Memory B cell (primary cell): ENCODE measurements around the gene PDE8A.
A peak's percentile ranks its signal among the peaks of the same experiment; 100 is the strongest.
"Not testable (repeated sequence)": the region's sequence is repeated elsewhere in the genome, so short reads cannot be mapped to it uniquely, and the experiment has no call there.

Source experiments
- ATAC-seq: fragments of 150-1000 bp; cut with Tn5 transposase; 2 replicates; pipeline ENCODE4 v1.10.0; 2021; ENCODE audit warnings: low read depth, mild to moderate bottlenecking, moderate library complexity
- DNase-seq, 2 donors: peaks; one replicate each; pipeline ENCODE4 v3.0.0; 2022; ENCODE audit warnings: low spot score in 2 of 2
- H3K27ac Mint-ChIP-seq: one replicate; pipeline ENCODE4 v1.8.0; 2022; ENCODE audit warnings: mild to moderate bottlenecking, moderate library complexity, mixed read lengths
- H3K27me3 Mint-ChIP-seq: one replicate; pipeline ENCODE4 v1.8.0; 2022; ENCODE audit warnings: mixed read lengths
- H3K36me3 Mint-ChIP-seq: one replicate; pipeline ENCODE4 v1.8.0; 2022; ENCODE audit warnings: mild to moderate bottlenecking, mixed read lengths
- H3K4me1 Mint-ChIP-seq: one replicate; pipeline ENCODE4 v1.8.0; 2022; ENCODE audit warnings: mixed read lengths
- H3K4me3 Mint-ChIP-seq: one replicate; pipeline ENCODE4 v1.8.0; 2022; ENCODE audit warnings: mild to moderate bottlenecking, moderate library complexity, mixed read lengths
- H3K9me3 Mint-ChIP-seq: one replicate; pipeline ENCODE4 v1.8.0; 2022; ENCODE audit warnings: mixed read lengths

Gene PDE8A

DNA sequence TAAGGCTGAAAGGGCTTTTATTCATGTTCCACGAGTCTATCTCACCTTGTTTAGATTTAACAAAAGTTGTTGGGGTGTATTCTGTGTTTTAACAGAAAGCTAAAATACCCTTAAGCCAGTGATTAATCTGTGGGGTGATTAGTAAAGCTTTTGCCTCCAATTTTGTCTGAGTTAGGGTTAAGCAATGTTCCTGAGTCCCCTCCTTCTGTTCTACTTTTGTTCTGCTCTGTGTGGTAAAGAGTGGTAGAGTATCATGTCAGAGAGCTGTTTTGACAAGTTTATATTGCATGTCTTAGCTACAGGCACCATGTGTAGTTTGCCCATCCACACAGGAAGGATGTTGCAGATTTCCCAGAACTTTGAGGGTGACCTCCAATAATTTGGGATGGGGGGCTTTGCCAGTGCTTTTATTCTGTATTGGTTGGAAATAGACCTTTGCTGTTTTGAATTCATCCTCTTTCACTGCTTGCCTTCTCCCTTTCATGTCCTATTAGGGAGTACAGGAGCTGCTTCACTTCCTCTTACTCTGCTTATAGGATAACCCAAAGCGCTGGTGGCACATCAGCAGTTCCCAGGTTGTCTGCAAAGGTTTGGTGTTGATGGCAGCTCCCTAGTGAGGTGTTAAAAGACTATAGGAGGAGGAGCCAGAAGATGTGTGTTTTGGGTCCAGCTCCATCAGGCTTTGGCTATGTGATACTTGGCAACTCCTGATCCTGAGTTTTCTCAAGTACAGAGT, 7.4 kb downstream of the PDE8A start:
- ATAC-seq (no peak), DNase-seq (no peak)
- Mint-ChIP-seq H3K4me1 (peaks cover 40% of the 10 kb centered on the region), H3K27me3 (no peaks in the 10 kb centered on the region), H3K27ac (peak overlapping the region; percentile 87), H3K9me3 (no peaks in the 10 kb centered on the region), H3K4me3 (no peak overlapping the region), H3K36me3 (no peaks in the 10 kb centered on the region)

DNA sequence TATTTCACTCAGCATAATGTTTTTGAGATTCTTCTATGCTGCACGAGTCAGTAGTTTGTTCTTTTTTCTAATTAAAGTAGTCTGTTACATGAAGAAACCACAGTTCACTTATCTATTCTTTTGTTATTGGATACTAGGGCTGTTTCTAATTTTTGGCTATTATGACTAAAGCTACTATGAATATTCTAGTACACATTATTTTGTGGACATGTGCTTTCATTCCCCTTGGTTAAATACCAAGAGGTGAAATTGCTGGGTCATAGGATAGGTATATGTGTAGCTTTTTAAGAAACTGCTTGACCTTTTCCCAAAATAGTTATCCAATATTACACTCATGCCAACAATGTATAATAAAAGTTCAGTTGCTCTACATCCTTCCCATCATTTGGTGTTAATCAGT, 8.9 kb downstream of the PDE8A start:
- peak overlapping the region; percentile 86 for H3K27ac Mint-ChIP-seq
- no peak for ATAC-seq

DNA sequence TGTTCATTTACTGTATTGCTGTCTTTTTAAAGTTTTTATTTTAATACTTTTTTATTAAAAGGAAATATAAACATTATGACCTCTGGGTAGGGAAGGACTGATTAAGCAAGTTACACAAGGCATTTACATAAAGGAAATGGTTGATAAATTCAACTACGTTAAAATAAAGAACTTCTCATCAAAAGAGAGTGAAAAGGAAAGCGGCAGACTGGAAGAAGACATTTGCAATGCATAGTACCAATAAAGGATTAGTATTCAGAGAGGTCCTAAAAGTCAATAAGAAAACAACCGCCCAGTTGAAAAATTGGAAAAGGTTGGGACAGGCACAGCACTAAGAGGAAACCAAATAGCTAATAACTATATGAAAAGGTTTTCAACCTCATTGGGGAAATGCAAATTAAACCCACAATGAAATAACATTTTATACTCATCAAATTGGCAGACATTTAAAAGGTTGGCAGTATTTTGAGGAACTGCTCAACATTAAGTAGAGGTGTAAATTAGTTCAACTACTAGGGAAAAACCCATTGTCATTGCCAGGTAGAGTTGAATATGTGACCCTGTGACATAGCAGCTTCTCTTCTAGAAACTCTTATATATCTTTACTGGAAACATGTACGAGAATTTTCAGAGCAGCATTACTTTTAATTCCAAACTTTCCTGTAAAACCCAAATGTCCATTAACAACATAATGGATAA, 9.5 kb downstream of the PDE8A start:
- H3K27me3 Mint-ChIP-seq: no peaks in the 10 kb centered on the region
- H3K36me3 Mint-ChIP-seq: peaks cover 1% of the 10 kb centered on the region
- peak overlapping the region; percentile 57 for H3K4me3 Mint-ChIP-seq
- peak in 1 of 2 donors; percentile 18 for DNase-seq
- H3K4me1 Mint-ChIP-seq: peaks cover 34% of the 10 kb centered on the region
- peak overlapping the region; percentile 86 for H3K27ac Mint-ChIP-seq
- H3K9me3 Mint-ChIP-seq: no peaks in the 10 kb centered on the region
- ATAC-seq: peak; percentile 83

More for the DNA sequence above, 8.9 kb downstream of the PDE8A start:
- no peaks in the 10 kb centered on the region for H3K9me3 Mint-ChIP-seq
- peaks cover 36% of the 10 kb centered on the region for H3K4me1 Mint-ChIP-seq
- H3K27me3 Mint-ChIP-seq: no peaks in the 10 kb centered on the region
- no peak for DNase-seq
- H3K4me3 Mint-ChIP-seq: no peak overlapping the region
- no peaks in the 10 kb centered on the region for H3K36me3 Mint-ChIP-seq

DNA sequence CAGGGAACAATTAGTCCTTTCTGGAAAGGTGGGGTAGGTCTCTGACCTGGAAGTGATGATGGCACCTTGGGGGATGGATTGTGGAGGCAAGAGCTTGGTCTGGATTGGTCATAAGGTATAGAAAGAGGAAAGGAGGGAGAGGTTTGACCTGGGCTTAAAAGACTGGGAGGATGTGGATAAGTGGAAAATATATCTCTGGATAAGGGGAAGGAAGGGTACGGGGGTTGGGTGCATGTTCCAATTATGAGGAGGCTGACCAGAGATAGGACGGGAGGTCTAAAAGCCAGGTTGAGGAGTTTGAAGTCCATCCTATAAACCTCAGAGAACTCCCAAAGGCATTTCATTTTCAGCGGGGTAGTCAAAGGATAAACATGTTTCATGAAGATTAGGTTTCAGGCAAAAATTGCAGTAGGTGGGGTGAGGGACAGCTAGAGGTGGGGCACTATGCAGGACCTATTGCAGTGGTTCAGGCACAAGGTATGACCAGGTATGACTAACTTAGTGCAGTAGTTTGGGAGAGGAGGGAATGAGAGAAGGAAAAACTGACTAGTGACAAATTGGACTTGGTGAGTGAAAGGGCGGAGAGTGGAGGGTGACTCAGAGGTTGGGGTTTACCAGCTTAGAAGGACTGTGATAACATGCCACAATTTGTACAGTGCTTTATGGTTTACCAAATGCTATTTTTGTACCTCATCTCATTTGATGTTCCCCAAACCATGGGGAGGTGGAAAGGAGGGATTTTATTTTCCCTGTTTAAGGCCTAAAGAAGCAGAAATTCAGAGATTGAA, 10.7 kb downstream of the PDE8A start:
- Mint-ChIP-seq H3K27ac (peak overlapping the region; percentile 9), H3K4me3 (no peak overlapping the region), H3K4me1 (peaks cover 31% of the 10 kb centered on the region), H3K9me3 (no peaks in the 10 kb centered on the region), H3K36me3 (peaks cover 3% of the 10 kb centered on the region), H3K27me3 (no peaks in the 10 kb centered on the region)
- ATAC-seq: no peak
- DNase-seq: no peak

DNA sequence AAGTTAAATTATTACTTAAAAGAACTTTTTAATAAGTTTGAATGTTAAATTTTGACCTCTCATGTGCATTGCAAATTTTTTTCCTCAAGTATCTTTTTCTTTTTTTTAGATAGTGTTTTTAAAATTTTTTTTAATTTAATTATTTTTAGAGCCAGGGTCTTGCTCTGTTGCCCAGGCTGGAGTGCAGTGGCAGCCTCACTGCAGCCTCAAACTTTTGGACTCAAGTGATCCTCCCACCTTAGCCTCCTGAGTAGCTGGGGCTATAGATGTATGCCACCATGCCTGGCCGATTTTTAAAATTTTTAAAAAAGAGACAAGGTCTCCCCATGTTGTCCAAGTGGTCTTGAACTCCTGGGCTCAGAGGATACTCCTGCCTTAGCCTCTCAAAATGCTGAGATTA, 14.4 kb downstream of the PDE8A start:
- Mint-ChIP-seq H3K9me3 (no peaks in the 10 kb centered on the region), H3K27ac (no peak overlapping the region), H3K4me1 (peaks cover 15% of the 10 kb centered on the region), H3K4me3 (no peak overlapping the region), H3K36me3 (peaks cover 4% of the 10 kb centered on the region), H3K27me3 (no peaks in the 10 kb centered on the region)
- ATAC-seq (no peak), DNase-seq (no peak)

DNA sequence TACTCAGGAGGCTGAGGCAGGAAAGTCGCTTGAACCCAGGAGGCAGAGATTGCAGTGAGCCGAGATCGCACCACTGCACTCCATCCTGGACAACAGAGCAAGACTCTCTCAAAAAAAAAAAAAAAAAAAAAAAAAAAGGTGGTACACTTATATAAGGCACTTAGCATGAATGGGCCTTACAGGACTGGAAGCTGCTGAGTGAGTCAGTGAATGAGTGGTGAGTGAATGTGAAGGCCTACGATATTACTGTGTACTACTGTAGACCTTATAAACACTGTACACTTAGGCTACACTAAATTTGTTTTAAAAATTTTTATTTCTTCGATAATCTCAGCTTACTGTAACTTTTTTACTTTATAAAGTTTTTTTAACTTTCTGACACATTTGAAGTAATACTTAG, 15.1 kb downstream of the PDE8A start:
- not testable (repeated sequence) for H3K9me3 Mint-ChIP-seq, H3K27ac Mint-ChIP-seq, H3K27me3 Mint-ChIP-seq, H3K36me3 Mint-ChIP-seq, ATAC-seq, H3K4me3 Mint-ChIP-seq, DNase-seq
- H3K4me1 Mint-ChIP-seq: peaks cover 19% of the 10 kb centered on the region

DNA sequence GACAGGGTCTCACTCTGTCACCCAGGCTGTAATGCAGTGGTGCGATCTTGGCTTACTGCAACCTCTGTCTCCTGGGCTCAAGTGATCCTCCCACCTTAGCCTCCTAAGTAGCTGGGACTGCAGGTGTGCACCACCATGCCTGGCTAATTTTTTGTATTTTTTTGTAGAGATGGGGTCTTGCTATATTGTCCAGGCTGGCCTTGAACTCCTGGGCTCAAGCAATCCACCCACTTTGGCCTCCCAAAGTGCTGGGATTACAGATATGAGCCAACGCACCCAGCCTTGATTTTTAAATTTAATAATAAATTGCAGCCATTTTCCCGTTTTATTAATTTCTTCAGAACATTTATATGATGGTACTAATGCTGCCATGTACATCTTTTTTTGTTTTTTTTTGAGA, 15.6 kb downstream of the PDE8A start:
- not testable (repeated sequence) for ATAC-seq, DNase-seq, H3K36me3 Mint-ChIP-seq

DNA sequence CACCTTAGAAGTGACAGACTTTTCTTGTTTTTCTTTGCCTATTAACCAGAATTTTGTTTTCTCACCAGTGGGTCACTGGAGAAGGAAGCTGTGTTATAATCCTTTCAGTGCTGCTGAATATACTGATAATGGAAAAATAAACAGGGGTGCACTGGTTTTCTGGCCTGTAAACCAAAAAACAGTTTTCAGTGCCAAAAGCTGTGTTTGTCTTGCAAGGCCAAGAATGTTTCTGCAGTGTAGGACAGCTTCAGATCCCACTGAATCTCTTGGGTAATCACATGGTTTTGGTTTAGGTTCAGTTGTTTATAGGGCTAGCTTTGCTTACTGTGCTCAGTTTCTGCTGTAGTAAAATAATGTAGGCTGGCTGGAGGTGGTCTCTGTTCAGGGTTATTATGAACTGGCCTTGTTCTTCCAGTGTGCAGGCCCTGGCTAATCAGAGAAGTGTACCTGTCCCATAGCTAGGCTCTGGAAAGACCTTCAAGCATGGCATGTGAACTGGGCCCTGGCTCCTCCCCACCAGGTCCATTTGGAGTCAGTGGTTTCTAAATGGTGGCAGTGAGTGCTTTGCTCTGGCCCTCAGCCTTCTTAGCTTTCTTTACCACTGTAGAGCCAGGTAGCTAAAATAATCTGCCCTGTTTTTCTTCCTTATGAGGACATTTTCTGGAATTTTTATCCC, 18.7 kb downstream of the PDE8A start:
- Mint-ChIP-seq H3K4me3 (no peak overlapping the region), H3K36me3 (peaks cover 4% of the 10 kb centered on the region), H3K4me1 (peaks cover 26% of the 10 kb centered on the region), H3K9me3 (no peaks in the 10 kb centered on the region), H3K27ac (no peak overlapping the region), H3K27me3 (no peaks in the 10 kb centered on the region)
- DNase-seq: no peak
- ATAC-seq: no peak

More for the DNA sequence above, 15.6 kb downstream of the PDE8A start:
- H3K4me1 Mint-ChIP-seq: peaks cover 18% of the 10 kb centered on the region
- not testable (repeated sequence) for H3K4me3 Mint-ChIP-seq, H3K27me3 Mint-ChIP-seq, H3K27ac Mint-ChIP-seq, H3K9me3 Mint-ChIP-seq

DNA sequence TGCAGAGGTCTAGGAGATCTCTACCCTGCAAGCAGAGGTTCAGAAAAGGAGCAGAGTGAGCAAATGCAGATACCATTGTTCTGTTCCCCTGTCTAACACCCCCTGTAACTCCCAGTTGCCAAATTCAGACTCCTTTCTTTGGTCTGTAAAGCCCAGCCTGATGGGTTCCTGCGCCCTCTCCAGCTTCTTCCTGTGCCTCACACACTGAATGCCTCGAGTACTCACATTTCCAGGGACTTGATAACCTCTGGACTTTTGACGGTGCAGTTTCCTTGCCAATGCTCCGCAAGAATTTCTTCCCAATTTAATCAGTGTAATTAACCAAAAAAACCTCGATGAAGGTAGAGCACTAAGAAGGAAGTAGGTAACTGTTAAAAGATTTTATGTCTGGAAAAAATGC, 19.3 kb downstream of the PDE8A start:
- no peak overlapping the region for H3K27ac Mint-ChIP-seq
- peaks cover 26% of the 10 kb centered on the region for H3K4me1 Mint-ChIP-seq
- H3K27me3 Mint-ChIP-seq: no peaks in the 10 kb centered on the region
- no peak overlapping the region for H3K4me3 Mint-ChIP-seq
- DNase-seq (no peak), ATAC-seq (no peak)
- H3K9me3 Mint-ChIP-seq: no peaks in the 10 kb centered on the region
- peaks cover 3% of the 10 kb centered on the region for H3K36me3 Mint-ChIP-seq

DNA sequence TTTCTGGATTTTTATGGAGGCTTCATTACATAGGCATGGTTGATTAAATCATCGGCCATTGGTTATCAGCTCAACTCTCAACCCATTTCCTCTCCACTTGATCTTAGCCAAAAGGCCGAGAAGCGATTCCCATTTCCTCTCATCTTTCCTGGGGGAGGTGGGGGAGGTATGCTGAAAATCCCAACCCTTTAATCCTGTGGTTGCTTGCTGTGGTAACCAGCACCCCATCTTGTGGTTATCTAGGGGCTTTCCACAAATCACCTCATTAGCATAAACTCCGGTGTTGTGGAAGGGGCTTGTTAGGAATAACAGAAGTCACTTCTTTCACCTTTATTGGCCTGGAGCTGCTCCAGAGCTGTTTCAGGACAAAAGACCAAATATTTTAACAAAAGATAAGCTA, 20.9 kb downstream of the PDE8A start:
- peak; percentile 55 for ATAC-seq
- Mint-ChIP-seq H3K27ac (no peak overlapping the region), H3K4me3 (no peak overlapping the region), H3K4me1 (peaks cover 32% of the 10 kb centered on the region), H3K9me3 (no peaks in the 10 kb centered on the region), H3K27me3 (no peaks in the 10 kb centered on the region), H3K36me3 (peaks cover 1% of the 10 kb centered on the region)
- no peak for DNase-seq

DNA sequence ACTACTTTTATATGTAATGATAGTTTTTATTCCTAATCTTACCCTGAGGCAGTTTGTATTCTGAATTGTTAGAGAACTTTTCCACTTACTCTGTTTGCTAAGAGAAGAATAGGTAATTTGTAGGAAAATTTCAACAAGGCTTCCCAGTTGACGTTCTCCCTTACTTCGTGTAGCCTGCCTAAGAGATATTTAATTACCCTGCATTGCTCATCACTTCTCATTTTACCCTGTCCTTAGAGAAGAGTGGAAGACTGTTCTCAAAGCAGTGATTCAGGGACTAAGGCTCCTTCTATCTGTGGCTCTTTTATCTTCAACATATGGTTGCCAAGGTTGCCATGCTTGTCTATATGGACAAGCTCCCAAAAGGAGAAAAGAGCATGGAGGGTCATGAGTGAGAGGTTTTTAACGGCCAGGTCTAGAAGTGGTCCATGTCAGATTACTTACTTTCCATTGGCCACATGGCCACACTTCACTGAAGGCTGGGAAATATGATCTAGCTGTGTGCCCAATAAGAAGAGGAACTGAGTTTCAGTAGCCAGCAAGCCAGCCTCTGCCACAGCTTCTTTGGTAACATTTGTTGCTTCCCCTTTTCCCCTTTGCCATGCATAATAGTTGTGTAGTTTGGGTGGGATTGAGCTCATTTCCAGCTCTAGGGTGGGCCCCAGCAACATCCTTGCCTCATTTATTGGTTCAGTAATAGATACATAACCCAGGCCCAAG, 22.1 kb downstream of the PDE8A start:
- DNase-seq (no peak), ATAC-seq (peak; percentile 83)
- peaks cover 43% of the 10 kb centered on the region for H3K4me1 Mint-ChIP-seq
- H3K9me3 Mint-ChIP-seq: no peaks in the 10 kb centered on the region
- peaks cover 1% of the 10 kb centered on the region for H3K36me3 Mint-ChIP-seq
- H3K27ac Mint-ChIP-seq: peak overlapping the region; percentile 51
- no peak overlapping the region for H3K4me3 Mint-ChIP-seq
- H3K27me3 Mint-ChIP-seq: no peaks in the 10 kb centered on the region

DNA sequence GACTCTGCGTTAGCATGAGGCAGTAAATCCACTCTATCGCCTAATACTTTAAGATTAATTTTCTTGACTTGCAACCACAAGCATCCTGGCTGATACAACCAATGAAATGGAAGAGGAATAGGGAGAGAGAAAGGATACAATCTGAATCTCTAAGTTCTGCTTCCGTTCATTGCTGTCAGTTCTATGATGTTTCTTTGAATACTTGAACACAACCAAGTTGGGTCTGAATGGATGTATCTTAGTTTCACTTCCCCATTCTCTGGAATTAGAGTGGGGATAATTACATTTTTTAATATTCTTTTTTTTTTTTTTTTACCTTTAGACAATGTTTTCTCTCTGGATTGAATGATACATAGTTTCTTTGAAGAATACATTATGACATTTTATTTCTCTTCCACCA, 22.9 kb downstream of the PDE8A start:
- Mint-ChIP-seq H3K36me3 (no peaks in the 10 kb centered on the region), H3K4me1 (peaks cover 48% of the 10 kb centered on the region), H3K9me3 (no peaks in the 10 kb centered on the region), H3K4me3 (no peak overlapping the region), H3K27me3 (no peaks in the 10 kb centered on the region), H3K27ac (peak overlapping the region; percentile 51)
- ATAC-seq (no peak), DNase-seq (no peak)

DNA sequence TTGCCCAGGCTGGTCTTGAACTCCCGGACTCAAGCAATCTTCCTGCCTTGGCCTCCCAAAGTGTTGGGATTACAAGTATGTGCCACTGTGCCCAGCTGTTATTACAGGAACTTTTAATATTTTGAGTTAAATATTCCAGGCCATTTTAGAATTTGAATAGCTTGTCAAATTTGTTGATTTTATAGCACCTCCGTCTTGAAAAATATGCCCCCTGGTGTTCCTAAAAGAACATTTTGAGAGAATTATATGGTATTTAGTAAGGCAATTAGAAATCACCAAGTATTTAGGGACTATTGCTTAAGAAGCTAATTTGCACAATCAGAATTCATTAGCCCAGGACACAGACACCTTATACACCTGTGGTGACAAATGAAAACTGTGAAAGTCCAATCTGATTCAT, 23.7 kb downstream of the PDE8A start:
- Mint-ChIP-seq H3K27me3 (no peaks in the 10 kb centered on the region), H3K36me3 (no peaks in the 10 kb centered on the region), H3K4me3 (no peak overlapping the region), H3K4me1 (peaks cover 54% of the 10 kb centered on the region), H3K27ac (no peak overlapping the region), H3K9me3 (no peaks in the 10 kb centered on the region)
- no peak for DNase-seq
- ATAC-seq: no peak
